BJ (cell line): ENCODE data around the gene NR2C1. TPM values are rescaled to one million over a fixed set of nuclear protein-coding genes. Genes with fewer than 3 reads are reported as not detected.

Experiments
- CTCF ChIA-PET: fragments of 350-600 bp; formaldehyde crosslinking; extraction: SDS; loops from one replicate; lab custom pipeline; 2021; ENCODE audit warnings: antibody characterized with exemption, inconsistent platforms; lab: Yijun Ruan, JAX
- POLR2A ChIA-PET: fragments of 300-600 bp; sonication (Branson Sonifier 250); formaldehyde crosslinking; extraction: SDS; loops from one replicate; lab custom pipeline; 2021; ENCODE audit warnings: antibody characterized with exemption; lab: Charles Lee
- DNase-seq: peaks from one replicate; pipeline ENCODE4 v3.0.0-alpha.2; 2011; ENCODE audit warnings: low read depth
- H3K27me3 ChIP-seq: 2 replicates; pipeline ENCODE4 v1.6.0; 2011; ENCODE audit warnings: low read length; ENCODE audit not compliant: control insufficient read depth, insufficient read depth
- H3K36me3 ChIP-seq: 2 replicates; pipeline ENCODE4 v1.5.1; 2011; ENCODE audit warnings: low read length; ENCODE audit not compliant: control insufficient read depth, insufficient read depth
- H3K4me3 ChIP-seq: 2 replicates; pipeline ENCODE4 v1.5.1; 2011; ENCODE audit warnings: low read depth, mild to moderate bottlenecking, control low read depth, low read length
- CTCF ChIP-seq: IDR thresholded peaks from 2 replicates; pipeline ENCODE4 v1.5.1; 2011; ENCODE audit warnings: low read depth, mild to moderate bottlenecking, control low read depth, inconsistent platforms, low read length, moderate library complexity; ENCODE audit not compliant: insufficient read depth
- polyA plus RNA-seq: library from polyadenylated mRNA; depleted of rRNA; stranded (reverse); fragments of >200 nt; gene quantifications from 2 replicates; pipeline ENCODE4 v1.2.3, GENCODE V29; 2011; rRNA removed

The NR2C1 gene
- polyA plus RNA-seq, 1 experiment: 12.1 TPM

GRCh38 chr12:94970560-94970959, 102.9 kb downstream of the NR2C1 start:
- no peaks in the 10 kb centered on the region; the same call in 1 of the 2 replicates for H3K36me3 ChIP-seq
- no peak for TF ChIP-seq CTCF
- H3K4me3 ChIP-seq: no peak overlapping the region
- POLR2A ChIA-PET: interaction anchor here (0.6 kb wide), 1 partner anchor 17 kb away, joined by 4 read pairs; no protein-coding TSS in a partner anchor
- no peaks in the 10 kb centered on the region for H3K27me3 ChIP-seq
- no peak for DNase-seq
- CTCF ChIA-PET: interaction anchor here (1.5 kb wide), 1 partner anchor 34 kb away, joined by 4 read pairs; no protein-coding TSS in a partner anchor

Other genes starting within 250 kb of the NR2C1 start
- 52.7 and 134 TPM in 2 replicates for gene NDUFA12, start 69.9 kb downstream of the NR2C1 start, polyA plus RNA-seq
- gene FGD6, start 143.8 kb upstream of the NR2C1 start, polyA plus RNA-seq: 2.1 and 4.4 TPM in 2 replicates
- gene VEZT, start 144.2 kb upstream of the NR2C1 start, polyA plus RNA-seq: 50.6 and 97.2 TPM in 2 replicates